Breast epithelium (tissue), 3 donors: ENCODE data around the gene CKB.

Experiments used
- CTCF ChIP-seq, 3 donors: fragments of 450-650 bp; IDR thresholded peaks; one replicate each; pipeline ENCODE4 v1.5.1; 2016 to 2017; ENCODE audit warnings: antibody characterized with exemption in 3 of 3, mild to moderate bottlenecking in 3 of 3, moderate library complexity in 3 of 3
- POLR2A ChIP-seq: fragments of 450-650 bp; IDR thresholded peaks from one replicate; pipeline ENCODE4 v1.6.1; 2016; ENCODE audit warnings: antibody characterized with exemption, mild to moderate bottlenecking, moderate library complexity

GRCh38 chr14:103558071-103558882 lies 35.6 kb upstream of the CKB start:
- TF ChIP-seq CTCF (IDR thresholded peaks at IDR 0.05), result no peak
- no peak for TF ChIP-seq POLR2A
